GM12864 (cell line): Measurements from ENCODE around the gene FBF1.
"Not testable (repeated sequence)": the region's sequence is repeated elsewhere in the genome, so short reads cannot be mapped to it uniquely, and the experiment has no call there.

Experiments
- DNase-seq: peaks from one replicate; pipeline ENCODE4 v3.0.0-alpha.2; 2011; ENCODE audit warnings: low read depth
- H3K4me3 ChIP-seq: 2 replicates; pipeline ENCODE4 v1.5.1; 2011; ENCODE audit warnings: mild to moderate bottlenecking, low read depth, low read length, control low read depth
- TF ChIP-seq, protein P1 (sequence below): IDR thresholded peaks from 2 replicates; pipeline ENCODE4 v1.5.1; 2011; ENCODE audit warnings: low read depth, mild to moderate bottlenecking, moderate library complexity, low read length, control low read depth, inconsistent platforms; ENCODE audit errors: missing control alignments

The FBF1 gene

DNA sequence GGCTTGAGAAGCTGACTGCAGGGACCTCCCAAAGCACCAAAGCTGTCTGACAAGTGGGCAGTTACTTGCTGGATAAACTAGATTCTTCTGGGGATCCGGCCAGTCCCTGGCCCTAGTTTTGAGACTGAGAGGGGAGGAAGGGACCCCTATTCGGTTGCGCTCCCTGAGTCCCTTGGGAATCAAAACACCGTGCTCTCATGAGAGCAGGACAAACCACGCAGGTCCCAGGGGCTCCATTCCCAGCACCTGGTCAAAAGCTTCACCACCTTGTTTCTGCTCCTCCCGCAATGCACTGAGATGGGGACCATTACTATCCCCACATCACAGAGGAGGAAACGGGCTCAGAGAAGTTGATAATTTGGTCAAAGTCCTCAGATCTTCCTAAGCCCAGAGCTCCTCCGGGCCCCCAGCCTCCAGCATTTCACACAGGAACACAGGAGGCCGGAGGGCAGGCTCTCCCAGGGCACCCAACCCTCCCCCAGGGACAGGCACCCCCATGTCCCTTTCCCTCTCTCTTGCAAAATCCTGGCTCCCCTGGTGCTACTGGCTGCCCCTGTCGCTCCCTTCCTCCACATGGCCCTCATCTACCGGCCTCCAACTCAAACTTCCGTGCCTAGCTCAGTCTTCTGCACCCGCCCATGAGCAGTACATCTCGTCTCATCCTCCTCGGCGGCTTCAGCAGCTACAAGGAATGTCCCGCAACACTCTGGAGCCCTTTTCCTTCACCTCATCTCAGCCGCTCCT lies 47.4 kb downstream of the FBF1 start:
- TF ChIP-seq, protein P1, sequence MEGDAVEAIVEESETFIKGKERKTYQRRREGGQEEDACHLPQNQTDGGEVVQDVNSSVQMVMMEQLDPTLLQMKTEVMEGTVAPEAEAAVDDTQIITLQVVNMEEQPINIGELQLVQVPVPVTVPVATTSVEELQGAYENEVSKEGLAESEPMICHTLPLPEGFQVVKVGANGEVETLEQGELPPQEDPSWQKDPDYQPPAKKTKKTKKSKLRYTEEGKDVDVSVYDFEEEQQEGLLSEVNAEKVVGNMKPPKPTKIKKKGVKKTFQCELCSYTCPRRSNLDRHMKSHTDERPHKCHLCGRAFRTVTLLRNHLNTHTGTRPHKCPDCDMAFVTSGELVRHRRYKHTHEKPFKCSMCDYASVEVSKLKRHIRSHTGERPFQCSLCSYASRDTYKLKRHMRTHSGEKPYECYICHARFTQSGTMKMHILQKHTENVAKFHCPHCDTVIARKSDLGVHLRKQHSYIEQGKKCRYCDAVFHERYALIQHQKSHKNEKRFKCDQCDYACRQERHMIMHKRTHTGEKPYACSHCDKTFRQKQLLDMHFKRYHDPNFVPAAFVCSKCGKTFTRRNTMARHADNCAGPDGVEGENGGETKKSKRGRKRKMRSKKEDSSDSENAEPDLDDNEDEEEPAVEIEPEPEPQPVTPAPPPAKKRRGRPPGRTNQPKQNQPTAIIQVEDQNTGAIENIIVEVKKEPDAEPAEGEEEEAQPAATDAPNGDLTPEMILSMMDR = no peak
- DNase-seq = no peak
- H3K4me3 ChIP-seq = no peak overlapping the region

DNA sequence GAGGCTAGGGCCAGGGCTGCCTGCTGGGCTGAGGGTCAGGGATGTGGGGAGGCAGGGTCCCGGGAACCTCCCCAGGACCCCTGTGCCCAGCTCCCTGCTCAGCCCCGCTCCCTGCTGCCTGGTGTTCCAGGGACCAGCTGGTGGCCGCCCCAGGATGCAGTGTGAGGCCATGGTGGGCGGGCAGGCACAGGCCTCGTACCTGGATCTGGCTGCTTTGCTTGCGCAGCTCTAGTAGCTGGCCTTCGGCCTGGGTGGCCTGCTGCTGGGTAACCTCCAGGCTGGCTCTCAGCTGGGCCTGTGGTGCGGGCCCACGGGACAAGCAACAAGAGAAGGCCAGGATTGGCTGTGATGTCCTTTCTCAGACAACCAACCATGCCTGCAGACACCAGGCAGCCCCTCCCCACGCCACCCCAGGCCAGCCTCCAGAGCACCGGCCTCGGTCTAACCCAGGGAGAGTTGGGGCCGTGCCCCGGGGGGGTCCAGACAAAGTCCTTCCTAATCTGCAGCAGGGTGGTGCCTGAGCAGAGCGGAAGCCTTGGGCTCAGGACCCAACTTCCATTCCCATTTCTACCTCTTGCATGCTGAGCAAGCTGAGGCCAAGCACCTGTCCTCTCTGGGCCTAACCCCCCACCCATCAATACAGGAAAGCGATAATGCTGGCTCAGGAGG lies 48.2 kb downstream of the FBF1 start:
- DNase-seq = no peak
- H3K4me3 ChIP-seq = no peak overlapping the region
- TF ChIP-seq, protein P1 = no peak

DNA sequence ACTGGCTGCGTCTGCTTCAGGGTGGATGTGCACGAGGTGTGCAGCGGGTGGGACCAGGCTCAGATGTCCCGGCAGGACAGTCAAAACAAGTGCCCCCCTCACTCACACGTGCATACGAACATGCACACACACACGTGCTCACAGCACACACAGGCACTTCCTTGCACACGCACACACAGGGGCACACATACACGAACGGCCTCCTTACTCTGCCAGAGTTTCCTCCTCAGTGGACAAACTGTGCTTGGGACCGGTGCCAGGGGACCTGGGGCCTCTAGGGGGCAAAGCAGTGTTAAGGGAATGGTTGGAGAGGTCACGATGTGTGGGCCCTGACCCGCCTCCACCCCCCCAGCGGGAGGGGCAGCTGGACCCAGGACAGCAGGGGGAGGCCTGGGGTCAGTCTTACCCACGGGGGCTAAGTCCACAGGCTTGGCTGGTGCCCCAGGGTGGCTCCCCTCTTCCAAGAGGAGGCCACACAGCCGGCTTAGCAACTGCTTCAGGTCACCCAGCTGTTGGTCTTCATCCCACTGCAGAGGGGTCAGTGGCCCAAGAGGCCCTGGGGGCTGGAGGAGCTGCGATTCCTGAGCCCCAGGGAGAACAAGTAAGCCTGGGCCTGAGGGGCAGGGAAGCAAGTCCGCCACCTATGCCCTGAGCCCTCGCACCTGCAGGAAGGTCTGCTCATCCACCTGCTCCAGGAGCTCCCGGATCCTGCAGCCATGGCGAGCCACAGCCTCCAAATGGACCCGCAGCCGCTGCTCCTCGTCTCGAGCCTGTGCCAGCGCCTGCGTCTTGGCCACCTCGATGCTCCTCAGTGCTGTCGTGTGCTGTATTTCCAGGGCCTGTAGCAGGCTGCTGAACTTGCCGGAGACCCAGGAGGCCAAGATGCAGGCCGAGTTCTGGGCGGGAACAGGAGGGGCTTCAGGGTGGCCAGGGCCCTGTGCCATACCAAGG lies 49.0 kb downstream of the FBF1 start:
- DNase-seq = no peak
- TF ChIP-seq, protein P1 = no peak
- no peak overlapping the region for H3K4me3 ChIP-seq

DNA sequence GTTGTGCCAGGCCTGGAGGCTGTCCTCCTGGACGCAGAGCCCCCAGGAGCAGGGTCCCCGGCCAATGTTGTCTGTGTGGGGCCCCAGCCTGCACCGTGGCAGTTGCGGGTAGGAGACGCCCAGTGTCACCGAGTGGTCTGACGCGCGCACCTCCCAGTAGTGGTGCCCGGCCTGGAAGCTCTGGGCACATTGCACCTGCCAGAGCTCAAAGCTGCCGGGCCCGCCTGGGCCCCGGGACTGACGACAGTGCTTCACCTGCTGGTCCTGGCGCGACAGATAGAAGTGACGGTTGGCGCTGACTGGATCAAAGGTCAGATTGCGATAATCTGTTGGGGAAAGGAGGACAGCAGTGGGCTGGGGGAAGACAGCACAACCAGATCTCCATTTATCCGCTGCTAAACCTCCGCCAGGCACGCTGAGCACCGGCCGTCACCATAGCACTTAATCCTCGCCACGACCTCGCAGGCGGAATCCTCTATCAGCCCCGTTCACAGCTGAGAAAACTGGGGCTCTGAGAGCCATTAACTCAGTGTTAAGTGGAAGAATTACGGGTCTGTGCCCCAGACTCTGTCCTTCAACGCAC lies 49.7 kb downstream of the FBF1 start:
- DNase-seq = no peak
- H3K4me3 ChIP-seq = no peak overlapping the region
- TF ChIP-seq, protein P1 = no peak

DNA sequence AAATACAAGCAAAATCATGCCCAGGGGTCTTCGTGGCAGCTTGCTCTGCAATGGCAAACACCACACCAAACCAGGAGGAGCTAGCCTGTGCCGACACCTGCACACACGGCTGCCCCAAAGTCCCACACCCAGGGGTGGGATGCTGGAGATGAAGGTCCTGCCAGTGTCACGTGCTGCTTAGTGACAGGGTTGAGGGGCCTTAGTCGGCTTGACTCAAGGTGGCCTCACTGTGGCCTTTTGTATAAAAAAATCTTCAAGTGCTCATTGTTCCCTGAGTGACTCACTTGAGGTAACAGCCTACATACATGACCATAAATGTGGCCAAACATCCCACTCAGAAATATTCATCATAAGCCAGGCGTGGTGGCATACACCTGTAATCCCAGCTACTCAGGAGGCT lies 51.4 kb downstream of the FBF1 start:
- no peak for DNase-seq
- no peak overlapping the region for H3K4me3 ChIP-seq
- TF ChIP-seq, protein P1 = no peak

DNA sequence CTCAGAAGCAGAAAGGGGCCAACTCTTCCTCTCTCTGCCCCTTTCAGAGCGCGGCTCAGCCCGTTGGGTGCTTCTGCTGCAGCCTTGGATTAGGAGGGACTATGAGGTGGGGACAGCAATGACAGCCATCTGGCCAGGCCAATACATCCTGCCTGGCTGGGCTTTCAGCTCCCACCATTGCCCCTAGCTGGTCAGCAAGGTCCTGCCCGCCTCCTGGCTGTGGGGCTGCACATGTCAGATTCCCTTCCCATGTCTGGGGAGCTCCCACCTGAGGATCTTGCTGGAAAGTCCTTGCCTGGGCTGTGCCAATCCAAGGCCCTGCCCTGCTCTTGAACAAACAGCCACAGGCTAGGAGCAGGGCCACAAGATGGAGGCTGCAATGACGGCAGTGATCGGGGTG lies 52.4 kb downstream of the FBF1 start:
- no peak for DNase-seq
- TF ChIP-seq, protein P1 = no peak
- H3K4me3 ChIP-seq = no peak overlapping the region

DNA sequence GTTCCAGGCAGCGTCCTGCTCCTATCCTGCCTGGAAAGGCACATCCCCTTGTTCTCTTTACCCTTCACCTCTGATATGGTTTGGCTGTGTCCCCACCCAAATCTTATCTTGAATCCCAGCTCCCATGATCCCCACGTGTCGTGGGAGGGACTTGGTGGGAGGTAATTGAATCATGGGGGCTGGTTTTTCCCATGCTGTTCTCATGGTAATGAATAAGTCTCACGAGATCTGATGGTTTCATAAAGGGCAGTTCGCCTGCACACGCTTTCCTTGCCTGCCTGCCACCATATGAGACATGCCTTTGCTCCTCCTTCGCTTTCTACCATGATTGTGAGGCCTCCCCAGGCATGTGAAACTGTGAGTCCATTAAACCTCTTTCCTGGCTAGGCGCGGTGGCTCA lies 55.0 kb downstream of the FBF1 start:
- not testable (repeated sequence) for H3K4me3 ChIP-seq, DNase-seq
